ENCODE measurements around the gene TIGD1.

The TIGD1 gene

GRCh38 chr2:232550354-232551249 is at the start of gene TIGD1, which contains the start of gene EIF4E2:
TIGD1 (minus strand) TSS chr2:232550557; CDS start chr2:232549882, 675 bp downstream.
EIF4E2 (plus strand) TSS chr2:232550689; CDS start chr2:232550725, 36 bp downstream.
- TF ChIP-seq POLR2A (IDR thresholded peaks at IDR 0.05; ENCODE audit: low read depth, low read length), result peak; percentile 91
- FAIRE-seq, result no peak

DNA sequence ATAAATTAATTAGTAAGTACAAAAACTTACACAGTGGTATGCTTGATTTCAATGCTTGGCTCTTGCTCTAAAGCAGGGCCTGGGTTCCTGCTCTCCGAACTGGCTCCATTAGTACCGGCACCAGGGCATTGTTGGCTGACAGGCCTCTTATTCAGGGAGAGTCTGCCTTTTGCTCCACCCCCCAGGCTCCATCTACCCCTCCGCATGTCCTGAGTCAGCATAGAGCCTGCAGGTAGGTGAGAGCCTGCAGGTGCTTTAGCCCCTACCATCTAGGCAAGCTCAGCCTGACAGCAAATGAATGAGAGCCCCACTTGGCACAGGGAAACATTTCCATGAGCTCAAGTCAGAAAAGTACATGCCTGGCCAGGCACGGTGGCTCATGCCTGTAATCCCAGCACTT is 47.9 kb upstream of the TIGD1 start:
- no peak for TF ChIP-seq POLR2A (IDR thresholded peaks at IDR 0.05; ENCODE audit: low read depth, low read length)
- DNase-seq (ENCODE audit: insufficient read length, low spot score) (no peak), FAIRE-seq (no peak)

More at GRCh38 chr2:232550354-232551249, at the start of gene TIGD1, which contains the start of gene EIF4E2:
- peak; percentile 97 for DNase-seq (ENCODE audit: insufficient read length, low spot score)

DNA sequence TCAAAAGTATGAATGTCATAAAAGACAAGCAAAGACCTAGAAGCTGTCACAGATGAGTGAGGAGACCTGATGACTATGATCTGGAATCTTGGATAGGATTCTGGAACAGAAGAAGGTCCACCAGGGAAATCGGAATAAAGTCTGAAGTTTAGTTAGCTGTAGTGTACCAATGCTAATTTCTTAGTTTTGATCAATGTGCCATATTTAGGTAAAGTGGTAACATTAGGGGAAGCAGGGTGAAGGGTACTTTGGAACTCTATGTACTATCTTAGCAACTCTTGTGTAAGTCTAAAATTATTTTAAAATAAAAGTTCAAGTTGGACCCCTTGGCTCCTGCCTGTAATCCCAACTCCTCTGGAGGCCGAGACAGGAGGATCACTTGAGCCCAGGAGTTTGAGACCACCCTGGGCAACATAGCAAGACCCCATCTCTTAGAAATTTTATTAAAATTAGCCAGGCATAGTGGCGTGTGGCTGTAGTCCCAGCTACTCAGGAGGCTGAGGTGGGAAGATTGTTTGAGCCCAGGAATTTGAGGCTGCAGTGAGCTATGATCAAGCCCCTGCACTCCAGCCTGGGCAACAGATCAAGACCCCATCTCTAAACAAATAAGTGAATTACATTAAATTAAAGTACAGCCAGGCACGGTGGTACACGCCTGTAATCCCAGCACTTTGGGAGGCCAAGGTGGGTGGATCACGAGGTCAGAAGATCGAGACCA is 47.2 kb upstream of the TIGD1 start:
- FAIRE-seq, result no peak
- no peak for TF ChIP-seq POLR2A (IDR thresholded peaks at IDR 0.05; ENCODE audit: low read depth, low read length)
- no peak for DNase-seq (ENCODE audit: insufficient read length, low spot score)

GRCh38 chr2:232593982-232594381 is 43.6 kb upstream of the TIGD1 start:
- no peak for TF ChIP-seq POLR2A (IDR thresholded peaks at IDR 0.05; ENCODE audit: low read depth, low read length)
- FAIRE-seq (no peak), DNase-seq (ENCODE audit: insufficient read length, low spot score) (no peak)

- DNase-seq (ENCODE audit: insufficient read length, low spot score) (peak; percentile 56), FAIRE-seq (no peak)
- no peak for TF ChIP-seq POLR2A (IDR thresholded peaks at IDR 0.05; ENCODE audit: low read depth, low read length)
Observed at GRCh38 chr2:232592772-232593395, 42.5 kb upstream of the TIGD1 start.

DNA sequence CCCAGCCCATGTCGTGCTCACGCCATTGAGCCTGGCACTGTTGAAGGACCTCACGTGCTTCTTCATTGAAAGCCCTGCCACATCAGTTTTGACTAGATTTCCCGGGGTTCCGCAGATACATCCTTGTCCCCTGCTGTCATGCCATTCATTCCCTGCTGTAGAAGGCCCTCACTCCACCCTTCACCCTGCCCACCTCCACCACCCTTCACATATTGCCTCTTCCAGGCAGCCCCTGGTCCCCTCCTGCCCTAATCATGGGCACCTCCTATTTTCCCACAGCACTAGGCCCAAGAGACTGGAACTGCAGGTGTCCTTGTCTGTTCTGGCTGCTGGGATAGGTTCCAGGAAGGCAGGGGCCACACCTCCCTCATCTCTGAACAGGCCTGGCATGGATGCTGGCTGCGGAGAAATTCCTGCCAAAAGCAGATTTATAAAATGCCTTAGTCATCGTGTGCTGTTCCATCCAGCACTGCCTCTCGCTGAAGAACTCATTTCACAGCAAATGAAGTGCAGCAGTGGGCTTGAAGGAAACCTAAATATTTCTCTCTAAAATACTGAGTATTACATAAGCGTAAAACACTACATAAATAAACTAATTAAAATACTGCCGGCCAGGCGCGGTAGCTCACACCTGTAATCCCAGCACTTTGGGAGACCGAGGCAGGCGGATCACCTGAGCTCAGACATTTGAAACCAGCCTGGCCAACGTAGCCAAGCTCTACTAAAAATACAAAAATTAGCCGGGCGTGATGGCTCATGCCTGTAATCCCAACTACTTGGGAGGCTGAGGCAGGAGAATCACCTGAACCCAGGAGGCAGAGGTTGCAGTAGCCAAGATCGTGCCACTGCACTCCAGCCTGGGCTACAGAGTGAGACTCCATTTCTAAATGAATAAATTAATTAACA is 38.6 kb upstream of the TIGD1 start:
- FAIRE-seq, result peak; percentile 71
- peak; percentile 79 for DNase-seq (ENCODE audit: insufficient read length, low spot score)
- TF ChIP-seq POLR2A (IDR thresholded peaks at IDR 0.05; ENCODE audit: low read depth, low read length), result no peak

- DNase-seq (ENCODE audit: insufficient read length, low spot score), result no peak
- FAIRE-seq, result no peak
- no peak for TF ChIP-seq POLR2A (IDR thresholded peaks at IDR 0.05; ENCODE audit: low read depth, low read length)
Observed at GRCh38 chr2:232588031-232588430, 37.7 kb upstream of the TIGD1 start.

GRCh38 chr2:232587512-232587911 is 37.2 kb upstream of the TIGD1 start:
- no peak for FAIRE-seq
- no peak for TF ChIP-seq POLR2A (IDR thresholded peaks at IDR 0.05; ENCODE audit: low read depth, low read length)
- no peak for DNase-seq (ENCODE audit: insufficient read length, low spot score)

DNA sequence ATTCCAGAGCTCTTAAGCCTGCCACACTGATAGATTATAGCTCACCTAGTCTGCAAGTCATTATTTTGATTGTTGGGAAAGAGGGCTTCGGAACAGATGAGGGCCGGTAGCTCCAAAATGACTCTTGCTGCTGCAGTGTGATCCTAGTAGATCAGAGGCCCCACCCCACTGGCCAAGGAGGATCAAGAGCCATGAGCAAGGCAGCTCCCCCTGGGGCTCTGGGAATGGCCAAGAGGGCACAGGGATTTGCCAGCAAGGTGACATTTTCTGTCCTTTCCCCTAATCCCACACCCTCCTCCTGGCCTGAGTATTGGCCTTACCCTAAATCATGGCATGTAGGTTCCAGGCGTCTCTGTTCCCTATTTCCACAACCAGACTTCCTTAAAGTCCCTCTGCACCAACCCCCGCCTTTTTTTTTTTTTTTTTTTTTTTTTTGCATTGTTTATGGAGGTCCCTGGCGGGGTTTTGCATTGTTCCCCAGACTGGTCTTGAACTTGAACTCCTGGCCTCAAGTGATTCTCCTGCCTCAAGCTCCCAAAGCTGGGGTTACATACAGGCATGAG is 36.7 kb upstream of the TIGD1 start:
- DNase-seq (ENCODE audit: insufficient read length, low spot score), result no peak
- TF ChIP-seq POLR2A (IDR thresholded peaks at IDR 0.05; ENCODE audit: low read depth, low read length), result no peak
- FAIRE-seq, result no peak

- FAIRE-seq (no peak), DNase-seq (ENCODE audit: insufficient read length, low spot score) (no peak)
- no peak for TF ChIP-seq POLR2A (IDR thresholded peaks at IDR 0.05; ENCODE audit: low read depth, low read length)
Observed at GRCh38 chr2:232584238-232584637, 33.9 kb upstream of the TIGD1 start.

GRCh38 chr2:232581725-232582124 is 31.4 kb upstream of the TIGD1 start:
- FAIRE-seq (no peak), DNase-seq (ENCODE audit: insufficient read length, low spot score) (no peak)
- no peak for TF ChIP-seq POLR2A (IDR thresholded peaks at IDR 0.05; ENCODE audit: low read depth, low read length)

- no peak for TF ChIP-seq POLR2A (IDR thresholded peaks at IDR 0.05; ENCODE audit: low read depth, low read length)
- DNase-seq (ENCODE audit: insufficient read length, low spot score) (no peak), FAIRE-seq (no peak)
Observed at GRCh38 chr2:232580648-232580981, 30.3 kb upstream of the TIGD1 start.

DNA sequence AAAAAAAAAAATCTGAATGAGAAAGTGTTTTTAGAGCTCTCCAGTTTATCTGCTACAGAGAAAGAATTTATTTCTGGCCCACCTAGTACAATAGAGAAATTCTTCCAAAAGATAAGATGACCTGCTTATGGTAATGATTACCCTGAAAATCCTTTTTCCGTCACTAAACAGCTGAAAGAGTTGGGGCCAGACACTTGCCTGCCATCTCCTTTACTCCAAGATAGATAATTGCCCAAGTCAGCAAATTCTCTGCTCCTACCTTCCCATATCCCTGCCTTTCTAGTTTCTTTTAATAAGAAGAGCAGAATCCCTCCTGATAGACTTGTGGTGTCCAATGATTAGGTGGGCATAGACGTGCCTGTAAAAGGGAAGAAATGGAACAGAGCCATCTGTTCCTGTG is 28.3 kb upstream of the TIGD1 start:
- TF ChIP-seq POLR2A (IDR thresholded peaks at IDR 0.05; ENCODE audit: low read depth, low read length), result no peak
- FAIRE-seq, result no peak
- DNase-seq (ENCODE audit: insufficient read length, low spot score), result no peak
